M059J (cell line): ENCODE measurements around the gene CPLANE2. TPM values are rescaled to one million over a fixed set of nuclear protein-coding genes. Genes with fewer than 3 reads are reported as not detected.
"Not testable (repeated sequence)": the region's sequence is repeated elsewhere in the genome, so short reads cannot be mapped to it uniquely, and the experiment has no call there.

ENCODE experiments used
- DNase-seq: peaks from one replicate; pipeline ENCODE4 v3.0.0-alpha.2; 2012; ENCODE audit warnings: low read depth
- total RNA-seq: library from RNA; depleted of rRNA; stranded (reverse); fragments of >200 nt; shearing (Covaris generic); gene quantifications from 2 replicates; pipeline ENCODE4 v1.2.3, GENCODE V29; 2014

CPLANE2 gene
- total RNA-seq, 1 experiment from 2014 or later = 6.5 TPM

DNA sequence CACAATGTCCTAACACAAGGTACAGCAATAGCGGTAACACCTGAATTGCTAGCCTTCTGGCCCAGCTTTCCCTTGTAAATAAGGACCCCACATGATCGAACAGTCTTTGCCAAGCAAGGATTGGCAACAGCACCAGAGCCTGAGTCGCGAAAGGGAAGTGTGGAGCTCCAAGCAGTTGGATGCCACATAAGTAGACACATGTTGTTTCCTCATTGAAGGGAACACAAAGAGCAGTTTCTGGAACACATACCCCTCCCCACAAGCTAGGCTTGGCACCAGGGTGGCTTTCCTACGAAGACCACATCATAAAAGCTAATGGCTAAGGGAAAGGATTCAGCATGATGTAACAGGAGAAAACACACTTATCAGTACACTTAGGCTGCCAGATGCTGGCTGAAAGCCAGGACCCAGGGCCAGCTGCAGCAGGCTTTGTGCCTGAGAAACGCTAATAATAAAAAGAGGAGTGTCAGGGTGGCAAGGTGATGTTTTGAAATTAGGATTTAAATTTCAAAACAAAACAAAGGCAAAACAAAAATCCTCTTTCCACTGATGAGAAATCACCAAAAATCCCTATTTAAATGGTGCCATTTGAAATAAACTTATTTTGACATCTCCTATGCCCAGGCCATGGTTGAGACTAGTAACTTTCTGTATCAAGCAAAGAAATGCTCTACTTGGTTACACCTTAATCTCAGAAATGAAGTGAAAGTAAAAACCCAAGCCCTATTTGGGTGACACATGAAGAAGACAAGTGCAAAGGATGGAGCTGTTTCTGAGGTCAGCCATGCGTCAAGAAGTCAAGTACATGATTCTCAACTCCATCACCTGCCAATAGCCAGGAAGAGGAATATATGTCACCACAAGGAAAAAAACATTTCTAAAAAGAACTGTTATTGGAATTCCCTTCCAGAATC lies 11.9 kb upstream of the CPLANE2 start:
- peak; percentile 78 for DNase-seq

DNA sequence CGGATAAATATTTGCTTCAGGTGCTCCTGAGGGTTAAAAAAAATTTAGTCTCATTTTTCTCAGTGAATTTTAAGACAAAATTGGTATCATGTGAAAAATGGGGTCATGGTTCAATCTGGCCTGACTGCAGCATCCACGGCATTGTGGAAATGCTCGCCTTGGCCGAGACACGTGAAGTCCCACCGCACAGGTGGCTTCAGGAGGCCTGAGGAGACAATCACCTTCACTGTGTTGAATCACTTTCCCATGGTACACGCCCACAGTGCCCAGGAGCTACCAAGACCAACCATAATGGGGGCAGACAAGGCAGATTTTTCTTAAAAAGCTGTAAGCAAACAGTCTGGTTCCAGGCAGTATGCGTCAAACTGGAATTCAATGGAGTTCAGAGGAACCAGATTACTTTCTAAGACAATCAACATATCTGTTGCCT lies 11.0 kb upstream of the CPLANE2 start:
- DNase-seq = no peak

DNA sequence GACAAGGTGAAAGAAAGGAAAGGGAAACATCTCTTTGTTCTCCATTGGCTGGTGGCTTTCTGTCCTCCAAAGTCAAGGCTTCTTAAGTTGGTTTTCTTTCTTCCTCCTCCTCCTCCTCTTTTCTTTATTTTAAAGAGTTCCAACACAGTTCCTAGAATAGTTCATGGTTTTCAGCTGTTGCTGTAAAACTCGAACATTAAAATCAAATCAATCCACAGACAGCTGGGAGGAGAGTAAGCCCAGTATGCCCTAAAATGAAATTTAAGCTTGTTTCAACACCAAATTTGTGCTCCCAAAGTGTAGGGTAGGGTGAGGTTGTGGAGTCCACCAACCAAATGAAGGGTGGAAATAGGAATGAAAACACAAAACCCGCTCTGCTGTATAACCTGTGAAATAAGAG lies 10.5 kb upstream of the CPLANE2 start:
- no peak for DNase-seq

DNA sequence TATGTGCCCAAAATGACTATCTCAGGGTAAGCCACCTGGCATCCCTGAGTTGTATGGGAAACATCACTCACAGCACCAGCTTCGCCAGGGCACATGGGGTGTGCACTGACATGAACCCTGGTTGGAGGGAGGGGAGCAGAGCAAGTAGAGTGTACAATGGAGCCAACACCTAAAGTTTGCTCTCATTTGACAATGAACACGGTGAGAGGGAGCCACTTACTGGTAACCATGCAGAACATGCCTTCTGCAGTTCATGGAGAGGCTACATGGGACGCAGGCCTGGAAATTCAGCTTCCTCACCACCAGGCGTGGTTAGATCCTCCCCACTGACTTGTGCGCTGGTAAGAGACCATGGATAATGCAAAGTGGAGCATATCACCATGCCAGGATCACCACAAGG lies 10.0 kb upstream of the CPLANE2 start:
- no peak for DNase-seq

DNA sequence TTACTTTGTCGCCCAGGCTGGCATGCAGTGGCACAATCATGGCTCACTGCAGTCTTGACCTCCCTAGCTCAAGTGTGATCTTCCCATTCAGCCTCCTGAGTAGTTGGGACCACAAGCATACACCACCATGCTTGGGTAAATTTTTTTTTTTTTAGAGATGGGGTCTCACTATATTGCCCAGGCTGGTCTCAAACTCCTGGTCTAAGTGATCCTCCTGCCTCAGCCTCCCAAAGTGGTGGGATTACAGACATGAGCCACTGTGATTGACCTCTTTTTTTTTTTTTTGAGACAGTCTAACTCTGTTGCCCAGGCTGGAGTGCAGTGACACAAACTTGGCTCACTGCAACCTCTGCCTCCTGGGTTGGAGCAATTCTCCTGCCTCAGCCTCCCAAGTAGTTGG lies 9.3 kb upstream of the CPLANE2 start:
- not testable (repeated sequence) for DNase-seq

DNA sequence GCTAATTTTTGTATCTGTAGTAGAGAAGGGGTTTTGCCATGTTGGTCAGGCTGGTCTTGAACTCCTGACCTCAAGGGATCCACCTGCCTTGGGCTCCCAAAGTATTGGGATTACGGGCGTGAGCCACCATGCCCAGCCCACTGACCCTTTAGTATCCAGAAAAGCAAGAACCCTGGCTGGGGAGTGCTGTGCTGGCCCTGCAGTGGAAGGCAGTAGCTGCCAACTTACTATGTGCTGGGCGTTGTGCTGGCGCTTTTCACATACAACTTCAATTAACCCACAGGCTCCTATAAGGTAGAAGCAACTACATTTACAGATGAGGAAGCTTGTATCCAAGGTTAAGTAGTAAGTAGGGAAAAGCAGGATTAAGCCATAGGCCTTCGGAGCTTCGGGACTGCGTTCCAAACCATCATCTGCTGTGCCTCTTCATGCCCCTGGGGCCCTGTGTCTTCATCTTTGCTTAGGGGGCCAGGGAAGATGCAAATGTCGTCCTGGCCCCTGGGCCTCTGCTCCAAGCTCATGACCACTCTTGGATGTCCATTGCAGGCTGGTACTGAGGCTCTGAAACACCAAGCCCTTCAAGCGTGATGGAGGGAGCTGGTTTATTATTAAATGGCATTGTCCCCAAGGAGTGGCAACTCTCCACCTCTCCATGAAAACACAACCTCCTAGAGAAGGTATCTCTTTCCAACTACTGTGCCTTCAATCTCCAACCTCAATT lies 8.7 kb upstream of the CPLANE2 start:
- DNase-seq = no peak

DNA sequence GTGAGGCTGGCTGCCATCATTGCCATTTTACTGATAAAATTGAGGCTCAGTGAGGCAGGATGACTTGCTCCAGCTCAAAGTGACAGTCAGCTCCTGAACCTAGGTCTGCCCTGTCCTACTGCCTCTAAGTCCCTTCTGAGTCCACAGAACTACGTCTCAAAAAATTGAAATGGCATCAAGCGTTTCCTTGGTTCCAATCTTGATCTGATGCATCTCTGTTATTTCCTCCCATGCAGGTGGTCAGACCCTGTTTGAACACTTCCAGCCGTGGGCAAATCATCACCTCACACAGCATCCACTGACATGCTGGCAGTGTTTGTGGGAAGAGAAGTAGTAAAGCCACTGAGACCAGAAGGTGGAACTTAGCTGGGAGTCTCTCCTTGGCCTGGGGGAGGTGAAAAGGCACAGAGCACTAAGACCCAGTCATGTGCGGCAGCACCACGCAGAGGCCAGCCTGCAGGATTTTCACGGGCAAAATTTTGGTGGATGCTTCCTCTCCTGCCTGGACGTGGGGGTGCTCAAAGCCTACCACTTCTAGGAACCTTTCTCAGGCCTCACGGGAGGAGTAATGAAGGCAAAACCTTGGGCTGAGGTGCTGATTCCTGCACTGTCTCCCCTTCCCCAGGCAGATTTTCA lies 7.8 kb upstream of the CPLANE2 start:
- no peak for DNase-seq

DNA sequence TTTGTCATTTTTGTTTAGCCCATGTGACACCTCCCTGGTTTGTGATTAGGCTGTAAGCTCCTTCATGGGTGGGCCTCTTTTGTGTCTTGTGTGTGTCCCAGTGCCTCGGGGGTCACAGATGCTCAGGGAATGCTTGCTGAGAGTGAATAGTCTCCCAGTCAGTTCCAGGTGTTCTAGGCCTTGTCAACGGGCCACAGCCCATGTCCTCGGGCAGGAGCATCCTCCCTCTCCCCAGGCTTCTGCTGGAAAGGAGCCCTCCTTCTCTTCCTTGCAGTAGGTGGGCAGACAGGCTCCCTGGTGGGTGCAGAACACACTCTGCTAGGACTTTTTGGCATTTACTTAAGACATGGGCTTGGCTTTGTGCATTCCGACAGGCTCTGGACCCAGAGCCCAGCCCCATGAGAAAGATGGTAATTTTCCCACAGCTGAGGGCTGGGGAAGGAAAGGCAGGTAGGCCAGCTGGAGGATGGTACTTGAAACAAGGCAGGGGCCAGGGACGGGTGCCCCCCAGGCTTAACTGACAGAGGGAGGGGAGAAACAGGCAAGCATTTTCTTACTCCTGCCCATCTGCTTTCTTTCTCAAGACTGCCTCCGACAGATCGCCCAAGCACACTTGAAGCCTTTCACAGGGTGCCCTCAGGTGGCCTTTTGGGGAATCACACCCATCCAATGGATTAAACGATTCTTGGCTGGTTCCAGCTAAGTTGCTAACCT lies 7.1 kb upstream of the CPLANE2 start:
- peak; percentile 84 for DNase-seq

DNA sequence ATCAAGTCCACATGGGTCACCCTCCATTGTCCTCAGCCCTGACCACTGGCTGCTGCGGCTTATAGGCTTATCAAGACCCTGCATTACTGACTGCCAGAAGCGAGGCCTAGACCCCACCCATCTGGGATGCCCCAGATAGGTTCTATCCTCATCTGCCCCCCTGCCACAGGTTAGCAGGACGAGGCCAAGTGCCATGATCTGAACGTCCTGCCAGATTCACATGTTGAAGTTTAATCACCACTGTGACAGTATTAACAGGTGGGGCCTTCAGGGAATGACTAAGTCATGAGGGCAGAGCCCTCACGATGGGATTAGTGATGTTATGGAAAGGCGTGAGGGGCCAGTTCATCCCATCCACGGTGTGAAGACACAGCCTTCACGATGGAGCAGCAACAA lies 6.2 kb upstream of the CPLANE2 start:
- no peak for DNase-seq

DNA sequence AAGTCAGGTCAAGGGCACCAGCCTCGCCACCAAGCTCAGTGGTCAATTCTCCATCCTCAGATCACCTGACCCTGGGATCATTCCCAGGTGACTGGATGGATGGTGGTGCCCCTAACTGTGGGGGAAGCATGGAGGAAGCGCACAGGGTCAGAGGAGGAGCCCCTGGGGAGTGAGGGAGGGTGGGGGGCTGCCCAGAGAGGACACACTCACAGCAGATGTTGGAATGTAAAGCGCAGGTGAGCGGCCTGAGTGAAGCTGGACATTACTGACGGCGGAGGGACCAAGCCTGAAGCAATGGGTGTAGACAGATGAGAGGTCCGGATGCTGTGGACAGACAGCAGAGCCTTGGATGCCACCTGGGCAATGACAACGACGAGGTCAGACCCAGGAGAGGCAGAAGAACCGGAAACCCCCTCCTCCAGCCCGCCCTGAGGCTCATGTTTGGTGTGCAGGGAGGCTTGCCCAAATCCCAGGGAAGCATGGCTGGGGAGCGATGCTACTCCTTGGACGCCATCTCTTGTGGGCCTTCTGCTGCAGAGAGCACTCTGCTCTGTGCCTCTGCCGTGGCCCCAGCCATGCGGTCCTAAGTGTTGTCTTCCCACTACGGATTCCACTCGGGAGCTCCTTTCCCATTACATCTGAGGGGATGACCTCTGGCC lies 5.7 kb upstream of the CPLANE2 start:
- DNase-seq = no peak

DNA sequence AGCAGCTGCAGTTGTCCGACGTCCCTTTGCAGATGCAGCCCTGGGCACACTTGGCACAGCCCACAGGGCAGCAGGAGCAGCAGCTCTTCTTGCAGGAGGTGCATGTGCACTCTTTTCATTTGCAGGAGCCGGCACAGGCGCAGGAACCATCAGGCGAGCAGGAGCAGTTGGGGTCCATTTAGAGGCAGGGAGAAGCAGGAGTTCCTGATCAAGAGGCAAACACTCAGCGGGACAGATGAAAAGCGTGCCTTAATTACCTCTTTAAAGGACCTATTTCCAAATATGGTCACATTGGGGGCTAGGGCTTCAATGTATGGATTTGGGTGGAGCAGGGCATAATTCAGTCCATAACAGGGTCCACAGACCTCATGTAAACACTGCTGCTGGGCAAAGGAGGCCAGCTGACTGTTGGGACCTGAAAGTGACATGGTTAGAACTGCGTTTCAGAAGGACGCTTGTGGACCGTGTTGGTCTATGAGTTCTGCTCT lies 4.3 kb upstream of the CPLANE2 start:
- no peak for DNase-seq

DNA sequence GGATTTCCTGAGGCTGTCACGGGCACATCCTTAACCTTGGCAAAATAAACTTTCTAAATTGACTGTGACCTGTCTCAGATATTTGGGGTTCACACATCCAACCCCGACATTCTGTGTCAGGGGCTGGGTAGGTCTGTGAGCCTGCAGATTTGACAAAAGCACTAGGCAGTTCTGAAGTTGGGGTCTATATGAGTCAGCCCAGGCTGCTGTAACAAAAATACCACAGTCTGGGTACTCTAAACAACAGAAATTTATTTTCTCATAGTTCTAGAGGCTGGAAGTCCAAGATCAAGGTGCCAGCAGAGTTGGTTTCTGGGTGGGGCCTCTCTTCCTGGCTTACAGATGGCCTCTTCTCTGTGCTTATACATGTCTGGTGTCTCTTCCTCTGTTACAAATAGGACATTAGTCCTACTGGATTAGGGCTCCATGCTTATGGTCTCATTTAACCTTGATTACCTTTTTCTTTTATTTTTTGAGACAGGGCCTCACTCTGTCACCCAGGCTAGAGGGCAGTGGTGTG lies 3.0 kb upstream of the CPLANE2 start:
- DNase-seq = no peak

DNA sequence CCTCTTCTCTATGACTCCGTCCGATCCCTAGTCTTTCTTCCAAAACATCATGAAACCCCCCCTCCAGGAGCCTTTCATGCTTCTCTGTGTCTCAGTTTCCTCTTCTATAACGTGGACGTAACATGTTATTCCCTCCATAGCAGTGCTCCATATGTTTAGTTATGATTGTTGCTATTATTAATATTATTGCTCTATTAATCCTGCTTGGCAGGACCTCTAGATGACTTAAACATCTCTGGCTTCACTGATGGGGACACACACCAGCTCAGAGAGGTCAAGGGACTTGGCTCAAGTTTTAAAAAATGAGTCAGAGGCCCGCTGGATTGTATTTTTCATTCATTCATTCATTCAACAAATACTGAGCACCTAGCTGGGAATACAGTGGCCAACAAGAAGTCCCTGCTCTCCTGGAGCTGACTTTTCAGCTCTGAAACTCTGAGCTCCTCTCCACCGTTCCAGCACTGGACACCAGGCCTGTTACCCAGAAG lies 404 bp upstream of the CPLANE2 start:
- peak; percentile 49 for DNase-seq

DNA sequence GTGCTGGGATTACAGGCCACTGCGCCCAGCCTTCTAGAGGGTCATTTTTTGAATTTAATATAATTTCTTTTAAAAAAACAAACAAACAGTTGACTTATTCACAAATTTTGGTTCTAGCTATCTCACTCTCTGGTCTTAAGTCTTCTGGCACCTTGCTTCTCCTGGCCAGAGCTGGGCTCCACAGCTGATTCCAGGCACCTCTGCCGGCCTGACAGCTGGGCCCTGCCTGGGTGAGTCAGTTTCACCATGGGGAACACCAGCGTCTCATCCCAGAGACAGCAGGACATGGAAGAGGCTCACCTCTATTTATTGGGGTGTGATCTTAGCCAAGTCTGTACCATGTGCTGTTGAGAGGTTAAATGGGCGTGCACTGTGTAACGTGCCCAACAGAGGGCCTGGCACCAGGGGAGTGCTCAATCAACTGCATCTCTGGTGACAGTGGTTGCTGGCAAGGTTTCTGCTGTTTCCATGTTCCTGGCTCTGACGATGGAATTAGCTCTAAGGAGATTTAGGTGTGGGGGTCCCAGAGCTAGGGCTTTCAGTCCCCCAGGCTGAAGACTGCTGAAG lies 956 bp downstream of the CPLANE2 start:
- peak; percentile 75 for DNase-seq

DNA sequence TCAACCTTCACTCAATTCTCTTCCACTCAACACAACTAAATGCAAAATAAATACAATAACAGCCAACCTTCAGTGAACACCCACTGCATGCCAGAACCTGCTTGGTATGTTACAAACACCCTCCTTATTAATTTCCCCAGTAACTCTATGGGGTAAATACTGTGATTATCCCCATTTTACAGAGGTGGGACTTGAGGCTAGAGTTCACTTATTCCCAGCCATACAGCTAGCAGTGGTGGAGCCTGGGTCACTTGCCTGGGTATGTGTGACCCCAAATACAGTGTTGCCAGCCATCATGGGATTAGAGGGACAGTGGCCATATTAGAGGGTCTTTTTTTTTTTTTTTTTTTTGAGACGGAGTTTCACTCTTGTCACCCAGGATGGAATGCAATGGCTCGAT lies 1.6 kb downstream of the CPLANE2 start:
- DNase-seq = no peak

DNA sequence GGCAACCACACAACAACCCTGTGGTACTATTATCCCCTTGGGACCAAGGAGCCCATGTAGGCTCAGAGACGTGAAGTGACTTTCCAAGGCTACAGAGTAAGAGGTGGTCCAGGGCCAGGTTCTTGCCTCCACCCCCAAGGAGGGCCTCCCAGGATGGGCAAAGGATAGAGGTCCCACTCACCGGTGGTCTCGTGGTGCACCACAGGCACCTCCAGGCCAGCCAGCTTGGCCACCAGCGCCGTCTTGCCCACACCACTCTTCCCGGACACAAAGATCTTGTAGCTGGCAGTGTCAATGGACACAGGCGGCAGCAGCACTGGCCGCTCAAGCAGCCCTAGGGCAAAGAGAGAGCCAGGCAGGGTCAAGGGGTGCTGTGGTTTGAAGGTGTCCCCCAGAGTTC lies 3.6 kb downstream of the CPLANE2 start:
- DNase-seq = no peak

DNA sequence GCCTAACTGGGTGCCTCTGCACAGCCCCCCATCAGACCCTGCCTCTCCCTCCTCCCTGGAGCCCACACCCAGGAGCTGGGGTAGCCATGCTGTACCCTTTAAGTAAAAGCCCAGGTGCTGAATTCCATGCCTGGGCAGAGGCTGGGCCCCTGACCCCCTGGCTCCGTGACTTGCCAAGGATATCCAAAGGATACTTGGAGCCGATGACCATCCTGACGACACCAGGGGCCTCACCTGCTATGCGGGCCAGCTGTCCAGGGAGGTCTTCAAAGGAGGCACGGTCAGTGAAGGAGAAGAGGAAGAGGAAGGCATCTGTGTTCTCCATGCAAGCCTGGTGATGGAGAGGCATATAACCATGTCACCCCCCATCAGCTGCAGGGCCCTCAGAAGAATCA lies 4.7 kb downstream of the CPLANE2 start:
- DNase-seq = no peak

DNA sequence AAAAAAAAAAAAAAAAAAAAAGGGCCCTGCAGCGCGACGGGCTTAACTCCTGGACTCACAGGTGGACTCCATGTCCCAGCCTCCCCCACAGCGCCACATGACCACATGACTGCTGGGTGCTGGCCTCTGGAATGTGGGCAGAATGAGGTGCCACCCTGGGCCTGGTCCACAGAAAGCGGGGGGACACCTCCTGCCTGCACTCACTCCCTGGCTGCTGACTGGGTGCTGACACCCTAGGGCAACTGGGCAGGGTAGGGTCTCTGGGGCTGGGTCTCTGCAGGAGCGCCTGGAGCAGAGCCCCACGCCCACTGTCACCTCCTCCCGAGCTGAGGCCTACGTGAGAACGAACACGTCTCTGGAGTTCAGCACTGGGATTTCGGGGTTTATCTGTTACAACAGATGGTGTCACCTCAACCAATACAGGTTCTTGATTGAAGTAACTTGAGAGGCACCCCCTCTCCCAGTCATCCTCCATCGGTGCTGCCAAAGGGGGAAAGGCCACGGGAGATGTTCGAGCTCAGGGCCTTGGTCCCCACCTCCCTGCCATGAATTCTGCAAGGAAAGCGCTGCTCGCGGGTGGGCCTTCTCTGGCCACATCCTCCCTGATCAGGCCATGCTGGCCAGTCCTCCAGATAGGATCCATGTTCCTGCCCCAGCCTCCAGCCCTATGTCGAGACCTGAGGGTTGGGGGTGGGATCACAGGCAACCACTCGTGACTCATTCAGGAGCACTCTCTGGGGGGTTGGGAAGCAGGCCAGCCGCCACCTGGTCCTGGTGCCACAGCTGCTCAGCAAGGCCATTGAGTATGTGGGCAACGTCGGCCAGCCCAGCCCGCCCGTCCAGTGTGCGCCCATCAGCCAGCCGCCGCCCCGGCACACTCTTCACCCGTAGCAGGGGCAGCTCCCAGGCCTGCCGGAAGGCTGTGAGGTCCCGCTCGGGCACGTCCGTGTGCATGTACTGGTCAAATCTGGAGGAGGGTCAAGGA lies 5.4 kb downstream of the CPLANE2 start:
- DNase-seq = peak; percentile 42

DNA sequence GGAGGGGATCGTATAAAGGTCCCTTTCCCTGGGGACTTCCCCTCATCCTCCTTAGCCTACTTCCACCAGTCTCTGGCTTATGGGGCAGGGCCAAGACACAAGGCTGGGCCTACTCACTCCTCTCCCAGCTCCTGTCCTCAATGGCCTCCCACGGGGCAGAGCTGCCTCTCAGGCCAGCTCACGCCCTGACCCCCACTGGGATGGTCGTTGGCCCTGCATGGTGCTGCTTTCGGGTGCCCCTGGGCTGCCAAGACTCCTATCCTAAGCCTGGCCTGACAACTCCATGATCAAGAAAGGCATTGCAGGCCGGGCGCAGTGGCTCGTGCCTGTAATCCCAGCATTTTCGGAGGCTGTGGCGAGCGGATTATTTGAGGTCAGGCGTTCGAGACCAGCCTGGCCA lies 6.2 kb downstream of the CPLANE2 start:
- no peak for DNase-seq
